Skin epidermis (tissue), 12 donors: ENCODE measurements around the gene AVEN.

Source experiments
- H3K27ac ChIP-seq, 21 experiments: fragments of 200-600 bp; sonication (generic) in 11 of 21; one replicate each; pipeline ENCODE4 v1.5.0; 2020; ENCODE audit warnings: mild to moderate bottlenecking in 3 of 21, inconsistent platforms in 2 of 21, moderate library complexity in 2 of 21
- H3K4me3 ChIP-seq, 7 experiments: fragments of 200-600 bp; sonication (generic) in 2 of 7; one replicate each; pipeline ENCODE4 v1.5.0; 2020; ENCODE audit warnings: inconsistent platforms in 2 of 7, mild to moderate bottlenecking in 2 of 7, moderate library complexity in 1 of 7

AVEN gene

GRCh38 chr15:33864360-33865075, 174.5 kb downstream of the AVEN start:
- Histone ChIP-seq H3K4me3 (no peak overlapping the region), H3K27ac (no peak overlapping the region)

- Histone ChIP-seq H3K27ac (no peak overlapping the region), H3K4me3 (no peak overlapping the region)
These were observed 178.2 kb downstream of the AVEN start for GRCh38 chr15:33860754-33861153.

GRCh38 chr15:33859992-33860545, 178.9 kb downstream of the AVEN start:
- Histone ChIP-seq H3K27ac (no peak overlapping the region), H3K4me3 (no peak overlapping the region)

- H3K4me3 ChIP-seq, result no peak overlapping the region
- no peak overlapping the region for H3K27ac ChIP-seq
These were observed 180.2 kb downstream of the AVEN start for GRCh38 chr15:33858836-33859235.

- Histone ChIP-seq H3K27ac (no peak overlapping the region), H3K4me3 (no peak overlapping the region)
These were observed 181.3 kb downstream of the AVEN start for GRCh38 chr15:33857726-33858125.

GRCh38 chr15:33852570-33852969, 186.4 kb downstream of the AVEN start:
- Histone ChIP-seq H3K4me3 (no peak overlapping the region), H3K27ac (no peak overlapping the region)

- Histone ChIP-seq H3K4me3 (no peak overlapping the region), H3K27ac (no peak overlapping the region)
These were observed 186.9 kb downstream of the AVEN start for GRCh38 chr15:33852094-33852493.

- Histone ChIP-seq H3K27ac (no peak overlapping the region), H3K4me3 (no peak overlapping the region)
These were observed 187.9 kb downstream of the AVEN start for GRCh38 chr15:33851079-33851478.

GRCh38 chr15:33848011-33848410, 191.0 kb downstream of the AVEN start:
- H3K27ac ChIP-seq, result no peak overlapping the region
- no peak overlapping the region for H3K4me3 ChIP-seq

- H3K27ac ChIP-seq, result no peak overlapping the region
- no peak overlapping the region for H3K4me3 ChIP-seq
These were observed 192.1 kb downstream of the AVEN start for GRCh38 chr15:33846862-33847261.

GRCh38 chr15:33846142-33846541, 192.9 kb downstream of the AVEN start:
- Histone ChIP-seq H3K4me3 (no peak overlapping the region), H3K27ac (no peak overlapping the region)

GRCh38 chr15:33844597-33844996, 194.4 kb downstream of the AVEN start:
- no peak overlapping the region for H3K27ac ChIP-seq
- H3K4me3 ChIP-seq, result no peak overlapping the region

GRCh38 chr15:33844186-33844585, 194.8 kb downstream of the AVEN start:
- H3K4me3 ChIP-seq, result no peak overlapping the region
- H3K27ac ChIP-seq, result no peak overlapping the region

GRCh38 chr15:33840615-33841014, 198.4 kb downstream of the AVEN start:
- no peak overlapping the region for H3K27ac ChIP-seq
- no peak overlapping the region for H3K4me3 ChIP-seq

- no peak overlapping the region for H3K27ac ChIP-seq
These were observed 199.5 kb downstream of the AVEN start for GRCh38 chr15:33839540-33839939.

GRCh38 chr15:33837294-33837693, 201.7 kb downstream of the AVEN start:
- no peak overlapping the region for H3K4me3 ChIP-seq
- H3K27ac ChIP-seq, result no peak overlapping the region

More at GRCh38 chr15:33839540-33839939, 199.5 kb downstream of the AVEN start:
- no peak overlapping the region for H3K4me3 ChIP-seq

- no peak overlapping the region for H3K4me3 ChIP-seq
- no peak overlapping the region for H3K27ac ChIP-seq
These were observed 203.9 kb downstream of the AVEN start for GRCh38 chr15:33834892-33835743.

GRCh38 chr15:33831646-33832045, 207.4 kb downstream of the AVEN start:
- Histone ChIP-seq H3K27ac (no peak overlapping the region), H3K4me3 (no peak overlapping the region)

GRCh38 chr15:33830351-33830750, 208.7 kb downstream of the AVEN start:
- Histone ChIP-seq H3K4me3 (no peak overlapping the region), H3K27ac (no peak overlapping the region)

- Histone ChIP-seq H3K4me3 (no peak overlapping the region), H3K27ac (no peak overlapping the region)
These were observed 212.8 kb downstream of the AVEN start for GRCh38 chr15:33826201-33826600.

GRCh38 chr15:33825453-33825852, 213.6 kb downstream of the AVEN start:
- H3K4me3 ChIP-seq, result no peak overlapping the region
- no peak overlapping the region for H3K27ac ChIP-seq
